HepG2 (cell line): ENCODE data around the gene TFAP2A. TPM values are rescaled to one million over a fixed set of nuclear protein-coding genes. Genes with fewer than 3 reads are reported as not detected.

Experiments used
- ATAC-seq: fragments of 200-7000 bp; cut with Tn5 transposase; 3 replicates; pipeline ENCODE4 v1.9.1; 2020; ENCODE audit warnings: mild to moderate bottlenecking, moderate library complexity
- BruUV-seq: library from RNA; stranded (reverse); fragments of 400-500 nt; replicated peaks from 2 replicates; lab custom pipeline; 2021; lab: Mats Ljungman, UMichigan
- CTCF ChIA-PET: fragments of 300-600 bp; formaldehyde crosslinking; extraction: SDS; loops from one replicate; lab custom pipeline; 2021; ENCODE audit warnings: low total read pairs, inconsistent platforms, low intra/inter-chr PET ratio; lab: Yijun Ruan, JAX
- POLR2A ChIA-PET: fragments of 350-600 bp; sonication (Branson Sonifier 250); formaldehyde crosslinking; loops from one replicate; lab custom pipeline; 2020; ENCODE audit warnings: antibody characterized with exemption, inconsistent platforms; lab: Yijun Ruan, JAX
- DNase-seq: peaks from one replicate; pipeline ENCODE4 v3.0.0-alpha.2; 2015; ENCODE audit warnings: low spot score
- FAIRE-seq: peaks from 3 replicates; lab custom pipeline; 2011; peaks lifted over from hg19 to GRCh38; lab: Jason Lieb, UNC
- H2AFZ ChIP-seq: one replicate; pipeline ENCODE4 v1.6.1; 2011; ENCODE audit warnings: low read length, inconsistent platforms
- H3K27ac ChIP-seq: fragments of 300-600 bp; 3 replicates; pipeline ENCODE4 v1.8.0; 2011; ENCODE audit warnings: mixed run types, mild to moderate bottlenecking, mixed read lengths, low read length, inconsistent platforms; ENCODE audit not compliant: insufficient read depth; ENCODE audit errors: extremely low read length
- H3K27me3 ChIP-seq, 2 experiments: fragments of 200-600 bp in 1 of 2; 2 replicates in 1 of 2; 3 replicates in 1 of 2; pipeline versions ENCODE4 v1.6.0 to v1.8.0; 2011; ENCODE audit warnings: low read length in 2 of 2, mild to moderate bottlenecking in 2 of 2, moderate library complexity in 2 of 2, inconsistent platforms in 1 of 2; ENCODE audit not compliant: insufficient read depth in 2 of 2, control insufficient read depth in 1 of 2
- H3K36me3 ChIP-seq, 2 experiments: fragments of 200-600 bp in 1 of 2; replicated peaks in 1 of 2; 2 replicates in 1 of 2; 3 replicates in 1 of 2; pipeline versions ENCODE4 v1.5.1 to v1.8.0; 2011; ENCODE audit warnings: low read length in 2 of 2, inconsistent platforms in 1 of 2; ENCODE audit not compliant: insufficient read depth in 2 of 2, control insufficient read depth in 1 of 2
- H3K4me1 ChIP-seq: 2 replicates; pipeline ENCODE4 v1.5.1; 2012; ENCODE audit warnings: low read length, inconsistent platforms; ENCODE audit not compliant: insufficient read depth
- H3K4me2 ChIP-seq: 2 replicates; pipeline ENCODE4 v1.6.0; 2011; ENCODE audit warnings: low read depth, low read length, inconsistent platforms
- H3K4me3 ChIP-seq, 3 experiments: fragments of 200-600 bp in 1 of 3; sonication (generic), shearing (Covaris generic) in 1 of 3; replicated peaks in 1 of 3; 2 replicates each; pipeline ENCODE4 v1.5.1; 2011 to 2016; ENCODE audit warnings: low read length in 3 of 3, inconsistent platforms in 2 of 3, low read depth in 2 of 3, mild to moderate bottlenecking in 2 of 3, control low read depth in 1 of 3, mixed read lengths in 1 of 3; ENCODE audit not compliant: insufficient read depth in 1 of 3
- H3K79me2 ChIP-seq: one replicate; pipeline ENCODE4 v1.6.1; 2011; ENCODE audit warnings: low read length, inconsistent platforms; ENCODE audit not compliant: insufficient read depth
- H3K9ac ChIP-seq: 2 replicates; pipeline ENCODE4 v1.6.0; 2011; ENCODE audit warnings: mild to moderate bottlenecking, low read depth, low read length, inconsistent platforms; ENCODE audit not compliant: insufficient read depth
- H3K9me3 ChIP-seq: 2 replicates; pipeline ENCODE4 v1.5.1; 2012; ENCODE audit warnings: mild to moderate bottlenecking, low read length
- H4K20me1 ChIP-seq: 2 replicates; pipeline ENCODE4 v1.6.0; 2011; ENCODE audit warnings: inconsistent platforms, mild to moderate bottlenecking, low read length, moderate library complexity; ENCODE audit not compliant: insufficient read depth
- EP300 ChIP-seq, 3 experiments: sonication (generic) in 1 of 3; formaldehyde crosslinking in 1 of 3; IDR thresholded peaks; 2 replicates each; pipeline versions ENCODE4 v1.5.1 to v1.6.1; 2011 to 2020; ENCODE audit warnings: low read depth in 2 of 3, low read length in 2 of 3, borderline replicate concordance in 1 of 3, improper control_type of control experiment in 1 of 3, mild to moderate bottlenecking in 1 of 3, missing genetic modification reagents in 1 of 3, moderate library complexity in 1 of 3
- HOXA9 ChIP-seq: sonication (generic); formaldehyde crosslinking; IDR thresholded peaks from 2 replicates; pipeline ENCODE4 v1.8.1; 2022; ENCODE audit warnings: missing genetic modification reagents, mild to moderate bottlenecking, moderate library complexity, borderline replicate concordance
- KLF15 ChIP-seq: sonication (generic); formaldehyde crosslinking; IDR thresholded peaks from 2 replicates; pipeline ENCODE4 v1.8.1; 2023; ENCODE audit warnings: borderline replicate concordance, mild to moderate bottlenecking, inconsistent platforms, missing genetic modification reagents, mixed read lengths
- MATR3 ChIP-seq: sonication (generic); formaldehyde crosslinking; IDR thresholded peaks from 2 replicates; pipeline ENCODE4 v1.4.0; 2020; ENCODE audit warnings: missing genetic modification reagents
- MLXIP ChIP-seq: sonication (generic); formaldehyde crosslinking; IDR thresholded peaks from 2 replicates; pipeline ENCODE4 v1.9.0; 2021; ENCODE audit warnings: missing genetic modification reagents, borderline replicate concordance
- NFIB ChIP-seq: sonication (generic); formaldehyde crosslinking; IDR thresholded peaks from 2 replicates; pipeline ENCODE4 v1.9.0; 2021; ENCODE audit warnings: missing genetic modification reagents, mild to moderate bottlenecking, borderline replicate concordance
- SIX1 ChIP-seq: sonication (generic); formaldehyde crosslinking; IDR thresholded peaks from 2 replicates; pipeline ENCODE4 v1.4.0; 2020; ENCODE audit warnings: missing genetic modification reagents, borderline replicate concordance
- TBP ChIP-seq: sonication (generic); formaldehyde crosslinking; IDR thresholded peaks from 2 replicates; pipeline ENCODE4 v1.5.0; 2020; ENCODE audit warnings: missing genetic modification reagents
- TFDP1 ChIP-seq: IDR thresholded peaks from 2 replicates; pipeline ENCODE4 v1.6.1; 2016; ENCODE audit warnings: missing compliant biosample characterization, missing genetic modification reagents, borderline replicate concordance
- TFDP2 ChIP-seq: sonication (generic); formaldehyde crosslinking; IDR thresholded peaks from 2 replicates; pipeline ENCODE4 v1.4.0; 2020; ENCODE audit warnings: missing genetic modification reagents
- ZNF24 ChIP-seq: fragments of 450-650 bp; IDR thresholded peaks from 2 replicates; pipeline ENCODE4 v1.6.1; 2017; ENCODE audit warnings: antibody characterized with exemption, mild to moderate bottlenecking
- ZNF331 ChIP-seq: sonication (generic); formaldehyde crosslinking; IDR thresholded peaks from 2 replicates; pipeline ENCODE4 v1.4.0; 2020; ENCODE audit warnings: missing genetic modification reagents
- ZNF333 ChIP-seq: sonication (generic); formaldehyde crosslinking; IDR thresholded peaks from 2 replicates; pipeline ENCODE4 v1.4.0; 2020; ENCODE audit warnings: mild to moderate bottlenecking, missing genetic modification reagents, borderline replicate concordance
- ZNF383 ChIP-seq: sonication (generic); formaldehyde crosslinking; IDR thresholded peaks from 2 replicates; pipeline ENCODE4 v1.4.0; 2020; ENCODE audit warnings: missing genetic modification reagents, mild to moderate bottlenecking, borderline replicate concordance
- ZNF468 ChIP-seq: sonication (generic); formaldehyde crosslinking; IDR thresholded peaks from 2 replicates; pipeline ENCODE4 v1.8.0; 2022; ENCODE audit warnings: mild to moderate bottlenecking, moderate library complexity, missing genetic modification reagents
- ZNF512 ChIP-seq: sonication (generic); formaldehyde crosslinking; IDR thresholded peaks from 2 replicates; pipeline ENCODE4 v1.4.0; 2020; ENCODE audit warnings: mild to moderate bottlenecking, missing genetic modification reagents
- ZNF567 ChIP-seq: sonication (generic); formaldehyde crosslinking; IDR thresholded peaks from 2 replicates; pipeline ENCODE4 v1.8.1; 2023; ENCODE audit warnings: mild to moderate bottlenecking, missing genetic modification reagents, borderline replicate concordance
- ZNF576 ChIP-seq: sonication (generic); formaldehyde crosslinking; IDR thresholded peaks from 2 replicates; pipeline ENCODE4 v1.4.0; 2020; ENCODE audit warnings: mild to moderate bottlenecking, missing genetic modification reagents
- WGBS: methylation state at CpG from one replicate; pipeline ENCODE4 v1.1.6; 2017; ENCODE audit warnings: low lambda C conversion rate; 5-methylcytosine and 5-hydroxymethylcytosine counted together
- in situ Hi-C: cut with HindIII; loops from 2 replicates; pipeline ENCODE4 v1.10.0; 2017; ENCODE audit warnings: low pct_unique_long_range_greater_than_20kb; ENCODE audit not compliant: extremely low pct_ligation_motif_present
- intact Hi-C: fragments of 100-400 bp; cut with micrococcal nuclease; formaldehyde crosslinking; loops from one replicate; pipeline ENCODE4 v1.10.0; 2022; ENCODE audit not compliant: unreplicated experiment
- polyA plus RNA-seq, 8 experiments: library from polyadenylated mRNA; depleted of rRNA in 3 of 8; stranded (reverse) in 7 of 8; unstranded in 1 of 8; fragments of >200 nt; fragmentation: Illumina TruSeq in 4 of 8; extraction: Trizol in 4 of 8; gene quantifications; 2 replicates each; pipeline versions ENCODE4 v1.2.1 to v1.2.3, GENCODE V29; 2011 to 2016; ENCODE audit warnings: low read depth in 4 of 8, missing spikeins in 1 of 8, mixed read lengths in 1 of 8; ENCODE audit not compliant: insufficient read depth in 1 of 8
- total RNA-seq, 5 experiments: library from RNA; depleted of rRNA; stranded (reverse); fragments of >200 nt; fragmentation: Illumina TruSeq; extraction: Trizol; gene quantifications; 2 replicates each; pipeline ENCODE4 v1.2.3, GENCODE V29; 2016; ENCODE audit warnings: low read depth in 1 of 5

TFAP2A gene
- total and polyA plus RNA-seq, 2 of the 13 experiments (the other 11 are each of a cell fraction or from before 2014, with no cell fraction given) = not detected

- H3K79me2 ChIP-seq = no peaks in the 10 kb centered on the region
- no peak overlapping the region for H3K9ac ChIP-seq
- H3K36me3 ChIP-seq = no peaks in the 10 kb centered on the region
- intact Hi-C loops = no loop called here
- H3K27ac ChIP-seq = no peak overlapping the region
- ATAC-seq (peak; percentile 55; the same call in 2 of the 3 replicates), FAIRE-seq (no peak), DNase-seq (no peak)
- ChIA-PET CTCF (no interaction called here), POLR2A (no interaction called here)
- peaks cover 8% of the 10 kb centered on the region; the same call in 1 of the 2 replicates for H3K4me1 ChIP-seq
- H3K4me3 ChIP-seq = no peak overlapping the region
- H3K27me3 ChIP-seq = peaks cover 0 to 1% of the 10 kb centered on the region in 2 experiments; a peak in 1 of 5 replicates
- BruUV-seq = no TSS peak
- H3K4me2 ChIP-seq = no peak overlapping the region
- 33% methylated on average over 12 of the region's 12 CpGs for WGBS
- no peak overlapping the region for H2AFZ ChIP-seq
- in situ Hi-C loops = no loop called here
- no peaks in the 10 kb centered on the region for H3K9me3 ChIP-seq
- no peaks in the 10 kb centered on the region for H4K20me1 ChIP-seq
- no peak for TF ChIP-seq TFDP1
- TF ChIP-seq ZNF468 (CRISPR knock-in tag) = no peak
- TF ChIP-seq ZNF331 = no peak
- TF ChIP-seq ZNF567 (CRISPR knock-in tag) = no peak
- TF ChIP-seq NFIB = no peak
- TF ChIP-seq SIX1 (CRISPR knock-in tag) = no peak
- no peak for TF ChIP-seq HOXA9
- no peak for TF ChIP-seq ZNF333 (CRISPR knock-in tag)
- TF ChIP-seq ZNF383 = no peak
- no peak for TF ChIP-seq TBP (CRISPR knock-in tag)
- no peak for TF ChIP-seq MATR3 (CRISPR knock-in tag)
- TF ChIP-seq TFDP2 (CRISPR knock-in tag) = no peak
- no peak for TF ChIP-seq MLXIP (CRISPR knock-in tag)
- no peak for TF ChIP-seq EP300 (IDR thresholded peaks at IDR 0.05; ENCODE audit: low read depth in 2 of 2, low read length in 2 of 2)
- TF ChIP-seq EP300 (CRISPR knock-in tag; IDR thresholded peaks at IDR 0.05; ENCODE audit: borderline replicate concordance) = no peak
- no peak for TF ChIP-seq KLF15 (CRISPR knock-in tag)
- TF ChIP-seq ZNF576 (CRISPR knock-in tag) = no peak
- no peak for TF ChIP-seq ZNF24
- no peak for TF ChIP-seq ZNF512 (CRISPR knock-in tag)
Measured at GRCh38 chr6:10351791-10352190, 63.1 kb downstream of the TFAP2A start.
